MCF 10A (cell line): ENCODE results near the gene MSLN. TPM values are rescaled to one million over a fixed set of nuclear protein-coding genes. Genes with fewer than 3 reads are reported as not detected.

ENCODE experiments used
- BruUV-seq: library from RNA; stranded (reverse); fragments of 400-500 nt; replicated peaks from 2 replicates; lab custom pipeline; 2021; lab: Mats Ljungman, UMichigan
- CTCF ChIA-PET: fragments of 300-600 bp; sonication (Branson Sonifier 250); formaldehyde crosslinking; extraction: SDS; loops from one replicate; lab custom pipeline; 2021; ENCODE audit warnings: antibody characterized with exemption, inconsistent platforms; lab: Yijun Ruan, JAX
- POLR2A ChIA-PET: fragments of 300-600, 350-650 bp; sonication (Branson Sonifier 250); formaldehyde crosslinking; extraction: SDS; loops from one replicate; lab custom pipeline; 2020; ENCODE audit warnings: antibody characterized with exemption, inconsistent platforms; lab: Yijun Ruan, JAX
- DNase-seq: peaks from one replicate; pipeline ENCODE4 v3.0.0-alpha.2; 2018; ENCODE audit not compliant: unreplicated experiment
- H3K27ac Mint-ChIP-seq: one replicate; pipeline ENCODE4 v1.8.0; 2022; ENCODE audit warnings: mild to moderate bottlenecking, low read depth, mixed read lengths; ENCODE audit not compliant: unreplicated experiment
- H3K27me3 Mint-ChIP-seq: one replicate; pipeline ENCODE4 v1.8.0; 2022; ENCODE audit warnings: mixed read lengths; ENCODE audit not compliant: insufficient read depth, unreplicated experiment
- H3K36me3 Mint-ChIP-seq: one replicate; pipeline ENCODE4 v1.8.0; 2022; ENCODE audit warnings: mild to moderate bottlenecking, moderate library complexity, mixed read lengths; ENCODE audit not compliant: insufficient read depth, unreplicated experiment
- H3K4me1 Mint-ChIP-seq: one replicate; pipeline ENCODE4 v1.8.0; 2022; ENCODE audit warnings: mixed read lengths; ENCODE audit not compliant: insufficient read depth, unreplicated experiment
- H3K4me3 Mint-ChIP-seq: one replicate; pipeline ENCODE4 v1.8.0; 2022; ENCODE audit warnings: mild to moderate bottlenecking, moderate library complexity, mixed read lengths; ENCODE audit not compliant: unreplicated experiment
- H3K9me3 Mint-ChIP-seq: one replicate; pipeline ENCODE4 v1.8.0; 2022; ENCODE audit warnings: mixed read lengths; ENCODE audit not compliant: unreplicated experiment
- intact Hi-C: fragments of 100-400 bp; cut with micrococcal nuclease; formaldehyde crosslinking; loops from 2 replicates; pipeline ENCODE4 v1.14.1; 2022
- total RNA-seq: library from RNA; stranded (reverse); gene quantifications from 2 replicates; pipeline ENCODE4 v1.2.3, GENCODE V29; 2022
- TF ChIP-seq, protein P1 (sequence below): fragments of 200-600 bp; IDR thresholded peaks from one replicate; pipeline ENCODE4 v1.8.0; 2022; ENCODE audit warnings: antibody characterized with exemption, mild to moderate bottlenecking; ENCODE audit not compliant: unreplicated experiment

The MSLN gene
- total RNA-seq, 1 experiment from 2014 or later, result 25.2 TPM

GRCh38 chr16:724188-725040, 36.1 kb upstream of the MSLN start:
- no TSS peak for BruUV-seq
- no peaks in the 10 kb centered on the region for H3K27me3 Mint-ChIP-seq
- no peak overlapping the region for H3K4me3 Mint-ChIP-seq
- no peaks in the 10 kb centered on the region for H3K4me1 Mint-ChIP-seq
- intact Hi-C loops, result loop anchor here (5.0 kb wide), 1 partner anchor 63 kb away; the partner anchor contains the start of genes CHTF18 and RPUSD1
- H3K36me3 Mint-ChIP-seq, result peaks cover 38% of the 10 kb centered on the region
- POLR2A ChIA-PET, result interaction anchor here (0.6 to 9.6 kb wide), 9 partner anchors 11 to 656 kb away, joined by 3 to 124 read pairs (median 6); partner anchors contain the start of genes CIAO3, METRN, METTL26 and STUB1
- TF ChIP-seq, protein P1, sequence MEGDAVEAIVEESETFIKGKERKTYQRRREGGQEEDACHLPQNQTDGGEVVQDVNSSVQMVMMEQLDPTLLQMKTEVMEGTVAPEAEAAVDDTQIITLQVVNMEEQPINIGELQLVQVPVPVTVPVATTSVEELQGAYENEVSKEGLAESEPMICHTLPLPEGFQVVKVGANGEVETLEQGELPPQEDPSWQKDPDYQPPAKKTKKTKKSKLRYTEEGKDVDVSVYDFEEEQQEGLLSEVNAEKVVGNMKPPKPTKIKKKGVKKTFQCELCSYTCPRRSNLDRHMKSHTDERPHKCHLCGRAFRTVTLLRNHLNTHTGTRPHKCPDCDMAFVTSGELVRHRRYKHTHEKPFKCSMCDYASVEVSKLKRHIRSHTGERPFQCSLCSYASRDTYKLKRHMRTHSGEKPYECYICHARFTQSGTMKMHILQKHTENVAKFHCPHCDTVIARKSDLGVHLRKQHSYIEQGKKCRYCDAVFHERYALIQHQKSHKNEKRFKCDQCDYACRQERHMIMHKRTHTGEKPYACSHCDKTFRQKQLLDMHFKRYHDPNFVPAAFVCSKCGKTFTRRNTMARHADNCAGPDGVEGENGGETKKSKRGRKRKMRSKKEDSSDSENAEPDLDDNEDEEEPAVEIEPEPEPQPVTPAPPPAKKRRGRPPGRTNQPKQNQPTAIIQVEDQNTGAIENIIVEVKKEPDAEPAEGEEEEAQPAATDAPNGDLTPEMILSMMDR, result no peak
- DNase-seq, result no peak
- CTCF ChIA-PET, result interaction anchor here (0.7 to 2.3 kb wide), 4 partner anchors 12 to 60 kb away, joined by 3 to 9 read pairs (median 5); no protein-coding TSS in a partner anchor
- H3K9me3 Mint-ChIP-seq, result no peaks in the 10 kb centered on the region
- no peak overlapping the region for H3K27ac Mint-ChIP-seq

- no TSS peak for BruUV-seq
- ChIA-PET CTCF (interaction anchor here (0.8 to 2.3 kb wide), 4 partner anchors 13 to 378 kb away, joined by 3 to 9 read pairs (median 5); no protein-coding TSS in a partner anchor), POLR2A (interaction anchor here (1.2 to 9.6 kb wide), 7 partner anchors 11 to 89 kb away, joined by 3 to 124 read pairs (median 6); partner anchors contain the start of genes CIAO3, METRN, METTL26 and STUB1)
- Mint-ChIP-seq H3K27ac (no peak overlapping the region), H3K9me3 (no peaks in the 10 kb centered on the region), H3K4me1 (no peaks in the 10 kb centered on the region), H3K36me3 (peaks cover 38% of the 10 kb centered on the region), H3K4me3 (no peak overlapping the region), H3K27me3 (no peaks in the 10 kb centered on the region)
- no peak for DNase-seq
- TF ChIP-seq, protein P1, result no peak
- intact Hi-C loops, result loop anchor here (5.0 kb wide), 1 partner anchor 62 kb away; the partner anchor contains the start of genes CHTF18 and RPUSD1
Measured at GRCh38 chr16:725041-725376, 35.5 kb upstream of the MSLN start.

GRCh38 chr16:725463-726187, 34.9 kb upstream of the MSLN start:
- Mint-ChIP-seq H3K4me3 (peak overlapping the region; percentile 65), H3K36me3 (peaks cover 37% of the 10 kb centered on the region), H3K4me1 (no peaks in the 10 kb centered on the region), H3K27me3 (no peaks in the 10 kb centered on the region), H3K9me3 (no peaks in the 10 kb centered on the region), H3K27ac (no peak overlapping the region)
- DNase-seq, result no peak
- CTCF ChIA-PET, result interaction anchor here (0.6 to 2.3 kb wide), 9 partner anchors 10 to 377 kb away, joined by 3 to 9 read pairs (median 3); no protein-coding TSS in a partner anchor
- no TSS peak for BruUV-seq
- TF ChIP-seq, protein P1, result no peak
- intact Hi-C loops, result loop anchor here (5.0 kb wide), 1 partner anchor 62 kb away; the partner anchor contains the start of genes CHTF18 and RPUSD1
- POLR2A ChIA-PET, result interaction anchor here (0.5 to 9.6 kb wide), 14 partner anchors 12 to 89 kb away, joined by 3 to 124 read pairs (median 4); partner anchors contain the start of genes CIAO3, METRN, METTL26 and MSLN
